ENCODE measurements around the gene GSG1. TPM values are rescaled to one million over a fixed set of nuclear protein-coding genes. Genes with fewer than 3 reads are reported as not detected.

The GSG1 gene
- polyA plus RNA-seq, 4 donors, result 0.11 to 0.97 (median 0.47) TPM

Other genes with a start within 250 kb of the GSG1 start
- gene GPRC5A, start 212.1 kb downstream of the GSG1 start, polyA plus RNA-seq (ENCODE audit: insufficient read length in 4 of 4), result 10 to 100 TPM in 1 of 4 donors, 1 to 10 TPM in 3; 7.0 to 12.4 (median 7.9) TPM
- gene GPRC5D, start 151.5 kb downstream of the GSG1 start, polyA plus RNA-seq (ENCODE audit: insufficient read length in 4 of 4), result 1 to 10 TPM in 1 of 4 donors, under 1 TPM in 3; 0.33 to 1.1 (median 0.62) TPM
- 10 to 100 TPM; 71.2 to 74.1 (median 72.9) TPM for gene HEBP1, start 103.4 kb downstream of the GSG1 start, polyA plus RNA-seq (ENCODE audit: insufficient read length in 4 of 4)
- gene FAM234B, start 59.3 kb downstream of the GSG1 start, polyA plus RNA-seq (ENCODE audit: insufficient read length in 4 of 4), result 10 to 100 TPM in 3 of 4 donors, 1 to 10 TPM in 1; 8.3 to 13.9 (median 12.2) TPM
- gene EMP1, start 93.1 kb upstream of the GSG1 start, polyA plus RNA-seq (ENCODE audit: insufficient read length in 4 of 4), result 100 to 1,000 TPM in 3 of 4 donors, 10 to 100 TPM in 1; 81.6 to 612 (median 146) TPM

Data from left renal pelvis (tissue), 4 donors.